Hepatocyte (in vitro differentiated cells): ENCODE data around the gene DLG2. TPM values are rescaled to one million over a fixed set of nuclear protein-coding genes. Genes with fewer than 3 reads are reported as not detected.

ENCODE experiments used
- DNase-seq: peaks from one replicate; pipeline ENCODE4 v3.0.0-alpha.2; 2016; ENCODE audit warnings: low spot score
- H2AFZ ChIP-seq: fragments of 200-600 bp; sonication (generic); 2 replicates; pipeline ENCODE4 v1.6.0; 2016; ENCODE audit warnings: antibody characterized with exemption, mild to moderate bottlenecking
- H3K27ac ChIP-seq: fragments of 200-600 bp; sonication (generic); 2 replicates; pipeline ENCODE4 v1.5.1; 2016; ENCODE audit warnings: mild to moderate bottlenecking
- H3K27me3 ChIP-seq: fragments of 200-600 bp; sonication (generic); 2 replicates; pipeline ENCODE4 v1.6.1; 2016
- H3K36me3 ChIP-seq: fragments of 200-600 bp; sonication (generic); replicated peaks from 2 replicates; pipeline ENCODE4 v1.5.1; 2016; ENCODE audit warnings: low read depth; ENCODE audit not compliant: insufficient read depth
- H3K4me1 ChIP-seq: fragments of 200-600 bp; sonication (generic); 2 replicates; pipeline ENCODE4 v1.5.1; 2016; ENCODE audit warnings: mild to moderate bottlenecking, moderate library complexity; ENCODE audit not compliant: insufficient read depth
- H3K4me2 ChIP-seq: fragments of 200-600 bp; sonication (generic); 2 replicates; pipeline ENCODE4 v1.6.0; 2016
- H3K4me3 ChIP-seq: fragments of 200-600 bp; sonication (generic); 2 replicates; pipeline ENCODE4 v1.5.1; 2016; ENCODE audit warnings: mild to moderate bottlenecking
- H3K79me2 ChIP-seq: fragments of 200-600 bp; sonication (generic); 2 replicates; pipeline ENCODE4 v1.6.0; 2017; ENCODE audit warnings: mild to moderate bottlenecking
- H3K9me2 ChIP-seq: fragments of 200-600 bp; sonication (generic); replicated peaks from 2 replicates; pipeline ENCODE4 v1.6.0; 2017; ENCODE audit warnings: mild to moderate bottlenecking; ENCODE audit not compliant: insufficient read depth
- H3K9me3 ChIP-seq: fragments of 200-600 bp; sonication (generic); 2 replicates; pipeline ENCODE4 v1.5.1; 2016; ENCODE audit warnings: low read depth, mild to moderate bottlenecking
- H4K20me1 ChIP-seq: fragments of 200-600 bp; sonication (generic); 2 replicates; pipeline ENCODE4 v1.6.0; 2016; ENCODE audit warnings: mild to moderate bottlenecking; ENCODE audit not compliant: insufficient read depth, poor library complexity, severe bottlenecking
- CTCF ChIP-seq: fragments of 200-600 bp; sonication (generic); IDR thresholded peaks from 2 replicates; pipeline ENCODE4 v1.5.1; 2016; ENCODE audit warnings: antibody characterized with exemption, mild to moderate bottlenecking; ENCODE audit not compliant: poor library complexity
- EZH2 ChIP-seq: fragments of 200-600 bp; sonication (generic); IDR thresholded peaks from 2 replicates; pipeline ENCODE4 v1.6.1; 2016; ENCODE audit warnings: antibody characterized with exemption, mild to moderate bottlenecking, borderline replicate concordance
- EZH2phosphoT487 ChIP-seq: fragments of 200-600 bp; sonication (generic); IDR thresholded peaks from one replicate; pipeline ENCODE4 v1.6.1; 2018; ENCODE audit warnings: antibody characterized with exemption, mild to moderate bottlenecking, low read depth, moderate library complexity; ENCODE audit not compliant: unreplicated experiment, severe bottlenecking
- WGBS: methylation state at CpG from one replicate; pipeline ENCODE4 v1.1.6; 2016; ENCODE audit warnings: low lambda C conversion rate; ENCODE audit errors: missing lambda C conversion rate; 5-methylcytosine and 5-hydroxymethylcytosine counted together
- polyA plus RNA-seq: library from polyadenylated mRNA; unstranded; fragments of >200 nt; fragmentation: Nextera tagmentation; extraction: Ambion mirVana; gene quantifications from 2 replicates; pipeline ENCODE4 v1.2.1, GENCODE V29; 2016
- total RNA-seq: library from RNA; depleted of rRNA; stranded (reverse); fragments of >200 nt; gene quantifications from 2 replicates; pipeline ENCODE4 v1.2.3, GENCODE V29; 2014

DLG2 gene
- total and polyA plus RNA-seq, 2 experiments from 2014 or later, result 2.6 to 6.8 TPM

GRCh38 chr11:84763931-84764330, 863.2 kb downstream of the DLG2 start:
- Histone ChIP-seq H3K9me2 (no peaks in the 10 kb centered on the region), H4K20me1 (no peaks in the 10 kb centered on the region), H2AFZ (no peak overlapping the region), H3K9me3 (no peaks in the 10 kb centered on the region), H3K4me3 (no peak overlapping the region), H3K79me2 (no peaks in the 10 kb centered on the region), H3K36me3 (no peaks in the 10 kb centered on the region), H3K27me3 (no peaks in the 10 kb centered on the region), H3K4me1 (no peaks in the 10 kb centered on the region), H3K4me2 (no peak overlapping the region), H3K27ac (no peak overlapping the region)
- TF ChIP-seq EZH2, result no peak
- TF ChIP-seq EZH2phosphoT487, result no peak
- no peak for TF ChIP-seq CTCF
- DNase-seq, result no peak

GRCh38 chr11:84757711-84758110, 869.4 kb downstream of the DLG2 start:
- no peak for DNase-seq
- WGBS, result 83% methylated on average over 2 of the region's 2 CpGs
- H3K4me1 ChIP-seq, result no peaks in the 10 kb centered on the region
- H3K4me3 ChIP-seq, result no peak overlapping the region
- H3K79me2 ChIP-seq, result no peaks in the 10 kb centered on the region
- no peaks in the 10 kb centered on the region for H3K9me2 ChIP-seq
- no peaks in the 10 kb centered on the region for H3K36me3 ChIP-seq
- no peak overlapping the region for H3K4me2 ChIP-seq
- H3K27ac ChIP-seq, result no peak overlapping the region
- H2AFZ ChIP-seq, result no peak overlapping the region
- no peaks in the 10 kb centered on the region for H3K9me3 ChIP-seq
- H3K27me3 ChIP-seq, result no peaks in the 10 kb centered on the region
- TF ChIP-seq EZH2phosphoT487, result no peak
- TF ChIP-seq CTCF, result no peak
- TF ChIP-seq EZH2, result no peak
- H4K20me1 ChIP-seq, result no peaks in the 10 kb centered on the region

- no peak overlapping the region for H2AFZ ChIP-seq
These were observed 875.8 kb downstream of the DLG2 start for GRCh38 chr11:84751371-84751770.

GRCh38 chr11:84747871-84748270, 879.3 kb downstream of the DLG2 start:
- H3K27ac ChIP-seq, result no peak overlapping the region

More at GRCh38 chr11:84751371-84751770, 875.8 kb downstream of the DLG2 start:
- Histone ChIP-seq H3K79me2 (no peaks in the 10 kb centered on the region), H3K27ac (no peak overlapping the region), H3K9me3 (no peaks in the 10 kb centered on the region), H3K9me2 (no peaks in the 10 kb centered on the region), H4K20me1 (no peaks in the 10 kb centered on the region), H3K4me2 (no peak overlapping the region), H3K27me3 (no peaks in the 10 kb centered on the region), H3K36me3 (no peaks in the 10 kb centered on the region), H3K4me3 (no peak overlapping the region), H3K4me1 (no peaks in the 10 kb centered on the region)
- WGBS, result 79% methylated on average over 2 of the region's 2 CpGs
- DNase-seq, result no peak
- TF ChIP-seq EZH2phosphoT487, result no peak

More at GRCh38 chr11:84747871-84748270, 879.3 kb downstream of the DLG2 start:
- Histone ChIP-seq H3K36me3 (no peaks in the 10 kb centered on the region), H3K9me3 (no peaks in the 10 kb centered on the region), H3K27me3 (no peaks in the 10 kb centered on the region), H3K4me3 (no peak overlapping the region), H3K79me2 (no peaks in the 10 kb centered on the region), H4K20me1 (no peaks in the 10 kb centered on the region), H3K4me1 (no peaks in the 10 kb centered on the region), H3K4me2 (no peak overlapping the region), H3K9me2 (no peaks in the 10 kb centered on the region), H2AFZ (no peak overlapping the region)
- TF ChIP-seq EZH2 (no peak), CTCF (no peak), EZH2phosphoT487 (no peak)
- no peak for DNase-seq
- WGBS, result 77% methylated on average over 2 of the region's 2 CpGs
